ENCODE data around the gene UMODL1.
"Not testable (repeated sequence)": the region's sequence is repeated elsewhere in the genome, so short reads cannot be mapped to it uniquely, and the experiment has no call there.

Gene UMODL1

GRCh38 chr21:42159560-42160110, 88.5 kb downstream of the UMODL1 start:
- in situ Hi-C loops (cut with MboI; ENCODE audit: low sequenced_read_pairs) = no loop called here

- in situ Hi-C loops (cut with MboI; ENCODE audit: low sequenced_read_pairs) = no loop called here
These were observed 89.1 kb downstream of the UMODL1 start for GRCh38 chr21:42160111-42160721.

DNA sequence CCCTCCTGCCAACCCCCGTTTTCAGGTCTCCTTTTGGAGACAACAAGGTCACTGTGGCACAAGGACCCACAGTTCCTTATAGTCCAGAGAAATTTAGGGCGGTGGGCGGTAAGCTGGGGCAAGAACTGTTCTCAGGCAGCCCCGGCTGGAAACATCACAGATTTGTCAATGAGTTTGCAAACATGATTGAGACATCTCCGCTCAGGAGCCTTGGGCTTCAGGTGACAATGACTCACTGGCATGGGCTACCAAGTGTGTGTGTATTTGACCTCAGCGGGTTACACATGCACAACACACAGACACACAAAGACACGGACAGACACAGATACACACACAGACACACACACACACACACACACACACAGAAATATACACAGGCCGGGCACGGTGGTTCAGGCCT, 89.6 kb downstream of the UMODL1 start:
- in situ Hi-C loops (cut with MboI; ENCODE audit: low sequenced_read_pairs) = no loop called here

DNA sequence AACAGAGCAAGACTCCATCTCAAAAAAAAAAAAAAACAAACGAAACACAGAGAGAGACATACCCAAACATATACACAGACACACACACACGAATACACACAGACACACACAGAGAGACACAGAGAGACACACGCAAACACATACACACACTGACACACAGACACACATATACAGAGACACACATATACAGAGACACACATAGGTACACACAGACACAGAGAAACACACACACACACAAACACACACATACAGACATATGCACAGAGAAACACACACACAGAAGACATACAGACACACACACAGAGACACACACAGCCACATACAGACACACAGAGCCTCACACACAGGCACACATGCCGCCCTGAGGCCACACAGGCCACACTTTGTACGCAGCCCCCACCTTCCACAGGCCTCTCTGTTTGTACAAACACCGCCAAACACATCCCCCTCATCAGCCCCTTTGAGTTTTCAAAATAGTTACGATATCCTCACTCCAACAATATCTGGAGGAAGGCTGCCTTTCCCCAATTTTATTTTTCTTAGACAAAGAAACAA, 90.4 kb downstream of the UMODL1 start:
- in situ Hi-C loops (cut with MboI; ENCODE audit: low sequenced_read_pairs) = no loop called here

DNA sequence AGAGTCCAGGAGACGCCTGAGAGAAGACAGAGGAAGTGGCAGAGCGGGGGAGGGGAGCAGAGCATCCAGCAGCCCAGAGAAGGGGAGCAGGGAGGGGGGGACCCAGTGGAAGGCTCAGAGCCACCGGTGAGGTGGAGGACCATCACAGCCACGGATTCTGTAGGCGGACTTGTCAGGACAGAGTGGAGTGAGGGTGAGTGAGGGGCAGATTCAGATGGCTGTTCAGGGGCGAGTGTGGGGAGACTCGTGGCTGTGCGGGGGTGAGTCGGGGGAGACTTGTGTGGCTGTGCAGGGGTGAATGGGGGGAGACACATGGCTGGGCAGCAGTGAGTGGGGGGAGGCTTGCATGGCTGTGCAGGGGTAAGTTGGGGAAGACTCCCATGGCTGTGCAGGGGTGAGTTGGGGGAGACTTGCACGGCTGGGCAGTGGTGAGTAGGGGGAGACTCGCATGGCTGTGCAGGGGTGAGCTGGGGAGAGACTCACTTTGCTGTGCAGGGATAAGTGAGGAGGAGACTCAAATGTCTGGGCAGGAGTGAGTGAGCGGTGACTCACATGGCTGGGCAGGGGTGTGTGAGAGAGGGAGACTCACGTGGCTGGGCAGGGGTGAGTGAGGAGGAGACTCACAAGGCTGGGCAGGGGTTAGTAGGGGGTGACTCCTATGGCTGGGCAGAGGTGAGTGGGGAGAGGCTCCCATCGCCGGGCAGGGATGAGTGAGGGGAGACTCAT, 91.0 kb downstream of the UMODL1 start:
- in situ Hi-C loops (cut with MboI; ENCODE audit: low sequenced_read_pairs) = no loop called here

DNA sequence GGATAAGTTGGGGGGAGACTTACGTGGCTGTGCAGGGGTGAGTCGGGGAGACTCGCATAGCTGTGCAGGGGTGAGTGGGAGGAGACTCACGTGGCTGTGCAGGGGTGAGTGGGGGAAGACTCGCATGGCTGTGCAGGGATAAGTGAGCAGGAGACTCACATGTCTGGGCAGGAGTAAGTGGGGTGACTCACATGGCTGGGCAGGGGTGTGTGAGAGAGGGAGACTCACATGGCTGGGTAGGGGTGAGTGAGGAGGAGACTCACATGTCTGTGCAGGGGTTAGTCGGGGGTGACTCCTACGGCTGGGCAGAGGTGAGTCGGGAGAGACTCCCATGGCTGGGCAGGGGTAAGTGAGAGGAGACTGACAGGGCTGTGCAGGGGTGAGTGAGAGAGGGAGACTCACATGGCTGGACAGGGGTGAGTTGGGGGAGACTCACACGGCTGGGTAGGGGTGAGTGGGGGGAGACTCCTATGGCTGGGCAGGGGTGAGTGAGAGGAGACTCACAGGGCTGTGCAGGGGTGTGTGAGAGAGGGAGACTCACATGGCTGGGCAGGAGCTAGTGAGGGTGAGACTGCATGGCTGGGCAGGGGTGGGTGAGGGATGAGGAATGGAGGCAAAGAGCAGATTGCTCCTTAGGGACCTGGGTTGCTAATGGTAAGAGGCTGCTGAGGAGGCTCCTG, 91.9 kb downstream of the UMODL1 start:
- in situ Hi-C loops (cut with MboI; ENCODE audit: low sequenced_read_pairs) = no loop called here

- in situ Hi-C loops (cut with MboI; ENCODE audit: low sequenced_read_pairs) = no loop called here
These were observed 92.4 kb downstream of the UMODL1 start for GRCh38 chr21:42163511-42163863.

GRCh38 chr21:42164064-42164789, 93.1 kb downstream of the UMODL1 start:
- in situ Hi-C loops (cut with MboI; ENCODE audit: low sequenced_read_pairs) = no loop called here

DNA sequence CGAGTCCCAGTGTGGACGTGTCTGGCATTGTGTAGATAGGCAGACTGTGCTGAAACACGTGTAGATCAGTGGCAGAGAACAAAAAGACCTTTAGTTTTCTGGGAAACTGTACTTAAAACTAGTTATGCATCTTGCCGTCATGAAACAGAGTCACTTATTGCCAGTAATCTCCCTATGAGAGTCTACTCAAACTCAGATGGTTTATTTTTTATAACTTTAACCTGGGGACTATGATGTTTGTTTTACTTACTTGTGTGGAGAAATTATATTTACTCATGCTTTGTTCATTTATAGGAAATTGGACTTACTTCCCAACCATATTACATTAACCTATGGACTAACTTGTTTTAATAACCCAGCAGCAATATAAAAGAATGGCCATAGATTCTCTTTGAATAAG, 93.7 kb downstream of the UMODL1 start:
- in situ Hi-C loops (cut with MboI; ENCODE audit: low sequenced_read_pairs) = no loop called here

DNA sequence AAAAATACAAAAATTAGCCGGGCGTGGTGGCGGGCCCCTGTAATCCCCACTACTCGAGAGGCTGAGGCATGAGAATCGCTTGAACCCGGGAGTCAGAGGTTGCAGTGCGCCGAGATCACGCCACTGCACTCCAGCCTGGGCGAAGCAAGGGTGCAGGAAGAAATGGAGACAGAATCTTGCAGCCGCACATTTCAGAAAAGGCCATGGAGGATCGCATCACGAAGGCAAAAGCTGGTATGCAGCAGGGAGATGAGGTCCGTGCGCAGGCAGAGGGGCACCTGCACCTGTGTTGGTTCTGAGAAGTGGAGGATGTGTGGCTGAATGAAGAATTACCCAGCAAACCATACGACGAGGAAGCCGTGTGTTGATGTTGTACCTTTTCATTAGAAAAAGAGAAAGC, 94.8 kb downstream of the UMODL1 start:
- in situ Hi-C loops (cut with MboI; ENCODE audit: low sequenced_read_pairs) = no loop called here

GRCh38 chr21:42169758-42170157, 98.6 kb downstream of the UMODL1 start:
- in situ Hi-C loops (cut with MboI; ENCODE audit: low sequenced_read_pairs) = no loop called here

GRCh38 chr21:42171091-42172053, 100.3 kb downstream of the UMODL1 start:
- in situ Hi-C loops (cut with MboI; ENCODE audit: low sequenced_read_pairs) = no loop called here

GRCh38 chr21:42172596-42173483, 101.7 kb downstream of the UMODL1 start:
- in situ Hi-C loops (cut with MboI; ENCODE audit: low sequenced_read_pairs) = no loop called here

DNA sequence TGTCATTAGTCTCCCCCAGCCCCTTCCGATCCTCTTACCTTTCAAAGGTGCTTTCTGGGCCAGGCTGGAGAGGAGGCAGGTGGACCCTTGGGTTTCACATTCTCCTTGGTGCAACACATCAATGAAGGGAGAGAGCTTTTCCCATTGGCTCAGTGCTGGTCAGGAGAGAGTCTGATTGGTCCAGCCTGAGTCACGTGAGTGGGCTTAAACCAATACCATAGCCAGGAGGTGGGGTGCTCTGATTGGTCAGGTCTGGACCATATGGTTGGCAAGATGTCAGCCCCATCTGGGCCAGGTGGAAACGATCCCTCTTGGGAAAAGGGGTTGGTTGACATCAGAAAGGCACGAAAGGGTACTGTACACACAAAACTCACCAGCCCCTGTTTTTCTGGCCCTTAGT, 103.1 kb downstream of the UMODL1 start:
- in situ Hi-C loops (cut with MboI; ENCODE audit: low sequenced_read_pairs) = no loop called here

DNA sequence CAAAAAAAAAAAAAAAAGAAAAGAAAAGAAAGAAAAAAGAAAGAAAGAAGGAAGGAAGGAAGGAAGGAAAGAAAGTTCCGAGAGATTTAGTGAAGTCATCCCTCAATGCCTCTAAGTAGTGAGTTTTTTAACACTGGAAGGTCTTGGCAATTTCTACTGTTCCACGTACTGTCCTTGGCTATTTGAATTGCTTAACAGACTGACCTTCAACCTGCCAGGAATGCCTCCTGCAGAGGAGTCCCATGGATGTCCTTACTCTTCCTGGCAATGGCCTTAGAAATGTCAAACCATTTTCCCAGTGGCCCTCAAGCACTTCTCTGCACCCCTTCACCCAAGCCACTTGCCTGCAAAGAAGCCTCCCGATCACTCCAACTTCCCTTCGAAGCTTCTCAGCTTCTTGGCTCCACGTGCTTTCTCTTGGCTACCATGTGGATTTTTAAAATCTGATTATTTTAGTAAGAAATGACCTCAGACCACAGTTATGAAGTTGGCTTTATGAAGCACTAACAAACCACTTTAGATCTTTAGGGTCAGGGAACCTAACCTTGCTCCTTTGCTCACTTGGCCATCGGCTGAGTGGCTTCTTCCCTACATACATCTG, 104.1 kb downstream of the UMODL1 start:
- in situ Hi-C loops (cut with MboI; ENCODE audit: low sequenced_read_pairs) = no loop called here

DNA sequence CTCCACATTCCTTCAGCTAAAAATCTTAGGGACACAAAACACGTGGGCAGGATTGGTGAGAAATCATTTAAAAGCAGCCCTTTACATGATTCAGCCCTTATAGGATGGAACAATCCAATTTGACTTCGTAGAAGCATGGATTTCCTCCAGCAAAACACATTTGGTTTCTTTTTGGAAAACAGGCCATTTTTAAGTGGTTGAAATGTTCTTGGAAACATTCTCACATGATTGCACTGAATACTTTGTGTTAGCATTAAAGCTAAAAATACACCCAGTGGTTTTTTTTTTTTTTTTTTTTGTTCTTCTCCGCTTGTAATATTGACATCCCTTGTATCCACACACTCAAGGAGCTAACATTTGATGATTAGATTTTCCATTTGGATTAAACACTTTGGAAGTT, 105.7 kb downstream of the UMODL1 start:
- in situ Hi-C loops (cut with MboI; ENCODE audit: low sequenced_read_pairs) = no loop called here

GRCh38 chr21:42179316-42179715, 108.2 kb downstream of the UMODL1 start:
- in situ Hi-C loops (cut with MboI; ENCODE audit: low sequenced_read_pairs) = no loop called here

DNA sequence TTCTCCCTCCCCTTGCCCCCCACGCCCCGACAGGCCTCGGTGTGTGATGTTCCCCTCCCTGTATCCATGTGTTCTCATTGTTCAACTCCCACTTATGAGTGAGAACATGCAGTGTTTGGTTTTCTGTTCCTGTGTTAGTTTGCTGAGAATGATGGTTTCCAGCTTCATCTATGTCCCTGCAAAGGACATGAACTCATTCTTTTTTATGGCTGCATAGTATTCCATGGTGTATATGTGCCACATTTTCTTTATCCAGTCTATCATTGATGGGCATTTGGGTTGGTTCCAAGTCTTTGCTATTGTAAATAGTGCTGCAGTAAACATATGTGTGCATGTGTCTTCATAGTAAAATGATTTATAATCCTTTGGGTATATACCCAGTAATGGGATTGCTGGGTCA, 108.9 kb downstream of the UMODL1 start:
- in situ Hi-C loops (cut with MboI; ENCODE audit: low sequenced_read_pairs) = not testable (repeated sequence)
